Endodermal cell (in vitro differentiated cells): ENCODE measurements around the gene TICAM2. TPM values are rescaled to one million over a fixed set of nuclear protein-coding genes. Genes with fewer than 3 reads are reported as not detected.

Experiments
- DNase-seq: peaks from one replicate; pipeline ENCODE4 v3.0.0-alpha.2; 2017
- H3K27ac ChIP-seq: 2 replicates; pipeline ENCODE4 v1.5.1; 2013; ENCODE audit warnings: mild to moderate bottlenecking, low read depth, low read length, moderate library complexity
- H3K27me3 ChIP-seq: 2 replicates; pipeline ENCODE4 v1.6.1; 2013; ENCODE audit warnings: mild to moderate bottlenecking, low read length, moderate library complexity; ENCODE audit not compliant: insufficient read depth, control insufficient read depth, poor library complexity, severe bottlenecking
- H3K36me3 ChIP-seq: 2 replicates; pipeline ENCODE4 v1.7.0; 2013; ENCODE audit warnings: mild to moderate bottlenecking, low read length, moderate library complexity; ENCODE audit not compliant: control insufficient read depth, insufficient read depth
- H3K4me1 ChIP-seq: one replicate; pipeline ENCODE4 v1.7.0; 2013; ENCODE audit warnings: low read length; ENCODE audit not compliant: control insufficient read depth, insufficient read depth
- H3K4me3 ChIP-seq: 2 replicates; pipeline ENCODE4 v1.5.1; 2013; ENCODE audit warnings: mild to moderate bottlenecking, low read length, moderate library complexity
- H3K9ac ChIP-seq: 2 replicates; pipeline ENCODE4 v1.6.1; 2013; ENCODE audit warnings: mild to moderate bottlenecking, low read length, moderate library complexity; ENCODE audit not compliant: poor library complexity, severe bottlenecking; ENCODE audit errors: extremely low read depth
- H3K9me3 ChIP-seq: 2 replicates; pipeline ENCODE4 v1.6.1; 2013; ENCODE audit warnings: mild to moderate bottlenecking, low read length, moderate library complexity; ENCODE audit not compliant: control insufficient read depth
- H3K27ac Mint-ChIP-seq: 2 replicates; pipeline ENCODE4 v1.8.0; 2020; ENCODE audit warnings: mixed read lengths
- H3K27me3 Mint-ChIP-seq: 2 replicates; pipeline ENCODE4 v1.8.0; 2021; ENCODE audit warnings: mild to moderate bottlenecking, mixed read lengths; ENCODE audit not compliant: insufficient read depth
- H3K36me3 Mint-ChIP-seq: 2 replicates; pipeline ENCODE4 v1.8.0; 2020; ENCODE audit warnings: low read depth, mixed read lengths
- H3K4me1 Mint-ChIP-seq: 2 replicates; pipeline ENCODE4 v1.8.0; 2020; ENCODE audit warnings: mixed read lengths
- H3K4me3 Mint-ChIP-seq: 2 replicates; pipeline ENCODE4 v1.8.0; 2020; ENCODE audit warnings: mild to moderate bottlenecking, moderate library complexity, mixed read lengths
- H3K9me3 Mint-ChIP-seq: 2 replicates; pipeline ENCODE4 v1.8.0; 2020; ENCODE audit warnings: mild to moderate bottlenecking, mixed read lengths
- WGBS, 2 experiments: methylation state at CpG; one replicate each; pipeline versions ENCODE4 v1.1.5 to v1.1.7; 2013; ENCODE audit warnings: missing lambda C conversion rate in 2 of 2, mixed read lengths in 1 of 2; ENCODE audit not compliant: insufficient coverage in 1 of 2, insufficient read length in 1 of 2; 5-methylcytosine and 5-hydroxymethylcytosine counted together
- total RNA-seq, 2 donors: library from RNA; stranded (reverse); fragmentation: NEBNext Ultra II Directional in 1 of 2; extraction: Animal tissue kit (Norgen Biotek cat#: 25700) in 1 of 2; gene quantifications; 2 replicates in 1 of 2; 3 replicates in 1 of 2; pipeline ENCODE4 v1.2.1, GENCODE V29; 2021
- TF ChIP-seq, protein P1 (sequence below): fragments of 200-600 bp; sonication (generic); conservative IDR thresholded peaks from 2 replicates; pipeline ENCODE4 v1.5.0; 2021; ENCODE audit warnings: antibody characterized with exemption, mild to moderate bottlenecking

The TICAM2 gene
- total RNA-seq, 2 donors from 2014 or later = 0.84 to 1.5 TPM

DNA sequence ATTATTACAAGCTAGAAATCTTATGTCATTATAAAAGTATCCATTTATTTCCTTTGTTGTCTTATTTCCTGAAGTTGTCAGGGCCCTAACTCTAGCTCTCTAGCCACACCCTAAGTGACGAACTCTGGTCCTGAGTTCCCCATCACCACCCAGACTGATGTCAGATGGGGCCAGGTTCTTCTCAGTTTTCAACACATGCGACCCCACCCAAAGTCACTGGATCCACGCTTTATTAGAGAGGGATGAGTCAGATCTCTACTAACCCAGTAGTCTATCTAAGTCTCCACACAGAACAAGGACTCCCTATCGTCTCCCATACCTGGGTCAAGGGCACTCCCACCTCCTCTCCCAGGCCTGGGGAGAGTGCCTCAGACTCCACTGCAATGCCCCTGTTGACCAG is 50.9 kb downstream of the TICAM2 start:
- Histone ChIP-seq H3K27ac (no peak overlapping the region), H3K4me3 (no peak overlapping the region), H3K9me3 (no peaks in the 10 kb centered on the region), H3K4me1 (peaks cover 6% of the 10 kb centered on the region), H3K36me3 (no peaks in the 10 kb centered on the region), H3K9ac (no peak overlapping the region), H3K27me3 (no peaks in the 10 kb centered on the region)
- no peak overlapping the region for H3K4me3 Mint-ChIP-seq
- H3K27ac Mint-ChIP-seq = no peak overlapping the region
- H3K27me3 Mint-ChIP-seq = peaks cover 8% of the 10 kb centered on the region
- DNase-seq = no peak
- peaks cover 21% of the 10 kb centered on the region for H3K4me1 Mint-ChIP-seq
- no peaks in the 10 kb centered on the region for H3K36me3 Mint-ChIP-seq
- 94 to 95% methylated on average over 3 to 4 of the region's 4 CpGs for WGBS, 2 experiments
- no peaks in the 10 kb centered on the region for H3K9me3 Mint-ChIP-seq
- TF ChIP-seq, protein P1, sequence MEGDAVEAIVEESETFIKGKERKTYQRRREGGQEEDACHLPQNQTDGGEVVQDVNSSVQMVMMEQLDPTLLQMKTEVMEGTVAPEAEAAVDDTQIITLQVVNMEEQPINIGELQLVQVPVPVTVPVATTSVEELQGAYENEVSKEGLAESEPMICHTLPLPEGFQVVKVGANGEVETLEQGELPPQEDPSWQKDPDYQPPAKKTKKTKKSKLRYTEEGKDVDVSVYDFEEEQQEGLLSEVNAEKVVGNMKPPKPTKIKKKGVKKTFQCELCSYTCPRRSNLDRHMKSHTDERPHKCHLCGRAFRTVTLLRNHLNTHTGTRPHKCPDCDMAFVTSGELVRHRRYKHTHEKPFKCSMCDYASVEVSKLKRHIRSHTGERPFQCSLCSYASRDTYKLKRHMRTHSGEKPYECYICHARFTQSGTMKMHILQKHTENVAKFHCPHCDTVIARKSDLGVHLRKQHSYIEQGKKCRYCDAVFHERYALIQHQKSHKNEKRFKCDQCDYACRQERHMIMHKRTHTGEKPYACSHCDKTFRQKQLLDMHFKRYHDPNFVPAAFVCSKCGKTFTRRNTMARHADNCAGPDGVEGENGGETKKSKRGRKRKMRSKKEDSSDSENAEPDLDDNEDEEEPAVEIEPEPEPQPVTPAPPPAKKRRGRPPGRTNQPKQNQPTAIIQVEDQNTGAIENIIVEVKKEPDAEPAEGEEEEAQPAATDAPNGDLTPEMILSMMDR = no peak

DNA sequence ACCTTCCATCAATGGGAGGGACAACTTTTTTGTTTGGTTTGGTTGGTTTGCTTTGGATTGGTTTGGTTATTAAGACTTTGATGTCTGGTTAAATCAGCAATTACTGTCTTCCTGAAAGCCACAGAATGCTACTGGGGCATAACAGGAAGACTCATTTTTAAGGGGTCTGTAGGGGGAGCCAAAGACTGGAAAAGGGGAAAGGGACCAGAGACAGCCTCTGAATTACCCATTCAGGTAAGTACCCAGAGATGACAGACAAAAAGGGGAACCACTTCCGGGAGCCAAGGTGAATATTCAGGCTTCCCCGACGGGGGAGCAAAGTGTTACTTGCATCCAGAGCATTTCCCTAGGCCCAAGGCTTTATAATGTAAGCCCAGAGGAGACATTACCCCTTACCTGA is 53.1 kb downstream of the TICAM2 start:
- H3K4me1 ChIP-seq = peaks cover 6% of the 10 kb centered on the region
- Mint-ChIP-seq H3K27me3 (peaks cover 8% of the 10 kb centered on the region), H3K27ac (peak overlapping the region; percentile 21), H3K9me3 (peaks cover 11% of the 10 kb centered on the region), H3K4me3 (no peak overlapping the region), H3K4me1 (peaks cover 21% of the 10 kb centered on the region), H3K36me3 (no peaks in the 10 kb centered on the region)
- H3K4me3 ChIP-seq = no peak overlapping the region
- TF ChIP-seq, protein P1 = peak; percentile 76
- no peaks in the 10 kb centered on the region for H3K27me3 ChIP-seq
- peaks cover 11% of the 10 kb centered on the region for H3K9me3 ChIP-seq
- DNase-seq = peak; percentile 81
- H3K36me3 ChIP-seq = no peaks in the 10 kb centered on the region
- H3K27ac ChIP-seq = no peak overlapping the region
- H3K9ac ChIP-seq = no peak overlapping the region
- 39% methylated on average over 3 of the region's 3 CpGs; no CpG with 5 or more reads in 1 of the 2 experiments for WGBS, 2 experiments

DNA sequence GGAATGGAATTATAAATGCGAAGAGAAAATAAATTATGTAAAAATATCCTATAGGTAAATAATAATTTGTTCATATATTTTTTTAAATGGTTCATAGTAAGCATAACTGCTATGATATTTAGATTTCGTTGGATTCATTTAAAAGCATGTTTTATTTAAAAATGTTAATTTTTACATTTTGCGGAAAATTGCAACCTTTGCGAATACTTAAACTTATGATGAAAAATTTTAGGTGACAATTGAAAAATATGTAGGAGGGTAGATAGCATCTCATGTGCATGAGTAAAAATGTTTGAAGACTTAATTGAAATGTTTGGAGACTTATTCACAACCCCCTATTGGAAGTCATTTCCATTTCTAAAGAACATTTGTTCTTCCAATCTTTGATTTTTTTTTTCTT is 53.6 kb downstream of the TICAM2 start:
- Mint-ChIP-seq H3K4me3 (no peak overlapping the region), H3K27ac (no peak overlapping the region), H3K36me3 (no peaks in the 10 kb centered on the region), H3K9me3 (peaks cover 11% of the 10 kb centered on the region), H3K4me1 (peaks cover 21% of the 10 kb centered on the region), H3K27me3 (peaks cover 8% of the 10 kb centered on the region)
- Histone ChIP-seq H3K4me3 (no peak overlapping the region), H3K27ac (no peak overlapping the region), H3K27me3 (no peaks in the 10 kb centered on the region), H3K9ac (no peak overlapping the region), H3K4me1 (peaks cover 6% of the 10 kb centered on the region), H3K9me3 (peaks cover 11% of the 10 kb centered on the region), H3K36me3 (no peaks in the 10 kb centered on the region)
- TF ChIP-seq, protein P1 = no peak
- no peak for DNase-seq
- 97 to 100% methylated on average over 2 to 3 of the region's 4 CpGs for WGBS, 2 experiments
